SKM-1 treated with dmso at 0.1 percent for 144 hours (cell line): ENCODE results near the gene SOD3.

Experiments used
- DNase-seq: peaks from one replicate; lab custom pipeline; 2025; ENCODE audit not compliant: unreplicated experiment; lab: John Stamatoyannopoulos, UW

SOD3 gene

DNA sequence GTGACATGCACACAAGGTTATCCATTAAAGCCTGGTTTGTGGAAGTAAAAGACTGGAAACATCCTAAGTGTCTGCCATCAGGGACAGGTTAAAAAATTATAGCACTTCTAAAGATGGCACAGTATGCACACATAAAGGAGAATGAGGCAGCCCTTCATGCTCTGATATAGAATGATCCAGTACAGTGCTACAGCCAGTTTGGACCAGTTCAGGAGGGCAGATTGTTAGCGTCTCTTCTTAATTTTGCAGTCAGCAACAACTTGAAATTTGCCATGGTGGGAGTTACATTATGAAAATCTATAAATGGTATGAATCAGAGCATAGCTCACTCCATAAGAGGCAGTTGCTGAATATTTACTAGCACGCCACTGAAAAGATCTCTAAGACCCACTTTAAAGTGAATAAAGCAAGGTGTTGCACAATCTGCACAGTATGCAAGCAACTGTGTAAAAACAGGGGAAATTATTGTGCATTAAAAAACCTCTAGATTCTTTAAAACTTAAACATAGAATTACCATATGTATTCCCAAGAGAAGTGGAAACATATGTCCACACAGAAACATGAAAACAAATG is 20.3 kb upstream of the SOD3 start:
- DNase-seq: no peak

GRCh38 chr4:24775750-24776149 is 19.6 kb upstream of the SOD3 start:
- DNase-seq: no peak

DNA sequence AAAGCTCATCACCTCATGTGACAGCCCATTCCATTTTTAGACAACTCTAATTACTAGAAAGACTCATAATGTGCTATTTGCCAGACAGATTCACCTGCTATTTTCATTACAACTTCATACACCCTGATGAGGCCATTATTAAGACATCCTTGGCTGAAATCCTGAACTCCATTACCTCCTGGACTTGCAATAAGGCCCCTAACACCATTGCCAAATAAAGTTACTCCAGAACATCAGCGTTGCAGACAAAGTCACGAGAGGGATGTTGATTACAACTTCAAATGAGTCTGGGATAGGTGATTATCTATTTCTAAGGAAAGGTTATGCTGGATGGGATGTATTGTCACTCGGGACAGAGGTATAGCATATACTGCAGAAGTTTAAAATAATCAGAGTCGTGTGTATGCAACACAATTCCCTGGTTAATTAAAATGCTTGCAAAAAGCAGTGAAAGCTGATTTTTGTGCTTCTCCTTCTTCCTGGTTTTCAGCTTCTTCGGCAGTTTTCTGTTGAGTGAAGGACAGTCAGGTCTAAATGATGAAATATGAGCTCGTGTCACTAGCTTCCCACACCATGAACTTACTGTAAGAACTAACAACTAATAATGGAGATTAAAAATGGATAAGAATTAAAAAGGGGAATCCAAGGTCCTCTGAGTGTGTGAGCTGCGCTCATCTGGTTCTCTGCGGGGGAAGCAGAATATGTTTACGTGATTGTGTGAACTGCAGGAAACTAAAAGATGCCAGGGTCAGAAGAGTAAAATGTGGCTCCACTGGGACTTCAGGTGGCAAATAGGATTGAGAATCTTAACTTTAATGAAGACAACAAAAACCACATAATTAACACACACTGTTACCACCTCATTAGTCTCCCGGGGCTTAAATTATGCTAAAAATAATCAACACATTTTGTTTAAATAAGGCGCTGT is 17.6 kb upstream of the SOD3 start:
- DNase-seq: no peak

- DNase-seq: no peak
Measured at GRCh38 chr4:24778464-24779225, 16.7 kb upstream of the SOD3 start.

GRCh38 chr4:24780936-24781495 is 14.4 kb upstream of the SOD3 start:
- no peak for DNase-seq

DNA sequence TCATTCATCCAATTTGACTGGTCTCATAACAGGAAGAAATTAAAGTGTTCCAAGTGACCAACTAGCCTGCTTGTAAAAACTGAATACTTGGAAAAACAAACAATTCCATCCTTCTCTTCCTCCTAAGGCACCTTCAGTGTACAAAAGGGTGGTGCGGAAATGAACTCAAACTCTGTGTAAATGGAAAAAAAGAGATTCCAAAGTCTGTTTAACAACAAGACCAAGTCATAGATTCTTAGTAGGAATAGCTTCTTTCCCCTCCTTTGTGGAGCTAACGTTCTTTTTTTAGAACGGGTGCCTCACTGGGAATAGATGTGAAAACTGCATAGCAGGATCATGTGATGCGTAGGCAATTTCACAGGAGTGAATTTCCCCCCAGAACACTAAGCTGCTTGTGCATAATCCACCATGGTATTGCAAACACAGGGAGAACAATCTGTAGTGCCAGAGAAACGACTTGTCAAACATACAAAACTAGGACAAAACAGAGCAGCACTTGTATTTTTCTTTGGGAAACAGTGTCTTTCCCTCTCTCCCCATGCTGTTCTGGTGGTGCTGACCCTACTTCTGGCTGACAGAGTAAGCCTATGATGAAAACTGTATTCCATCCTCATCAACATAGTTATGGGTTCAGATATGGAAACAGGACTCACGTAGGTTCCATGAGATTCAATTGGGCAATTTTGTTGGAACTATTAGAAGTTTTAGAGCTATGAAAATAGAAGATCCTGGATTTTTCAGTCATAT is 13.2 kb upstream of the SOD3 start:
- no peak for DNase-seq

- DNase-seq: no peak
Measured at GRCh38 chr4:24783506-24783905, 11.9 kb upstream of the SOD3 start.

- no peak for DNase-seq
Measured at GRCh38 chr4:24791043-24791442, 4.3 kb upstream of the SOD3 start.

GRCh38 chr4:24792552-24792951 is 2.8 kb upstream of the SOD3 start:
- no peak for DNase-seq

DNA sequence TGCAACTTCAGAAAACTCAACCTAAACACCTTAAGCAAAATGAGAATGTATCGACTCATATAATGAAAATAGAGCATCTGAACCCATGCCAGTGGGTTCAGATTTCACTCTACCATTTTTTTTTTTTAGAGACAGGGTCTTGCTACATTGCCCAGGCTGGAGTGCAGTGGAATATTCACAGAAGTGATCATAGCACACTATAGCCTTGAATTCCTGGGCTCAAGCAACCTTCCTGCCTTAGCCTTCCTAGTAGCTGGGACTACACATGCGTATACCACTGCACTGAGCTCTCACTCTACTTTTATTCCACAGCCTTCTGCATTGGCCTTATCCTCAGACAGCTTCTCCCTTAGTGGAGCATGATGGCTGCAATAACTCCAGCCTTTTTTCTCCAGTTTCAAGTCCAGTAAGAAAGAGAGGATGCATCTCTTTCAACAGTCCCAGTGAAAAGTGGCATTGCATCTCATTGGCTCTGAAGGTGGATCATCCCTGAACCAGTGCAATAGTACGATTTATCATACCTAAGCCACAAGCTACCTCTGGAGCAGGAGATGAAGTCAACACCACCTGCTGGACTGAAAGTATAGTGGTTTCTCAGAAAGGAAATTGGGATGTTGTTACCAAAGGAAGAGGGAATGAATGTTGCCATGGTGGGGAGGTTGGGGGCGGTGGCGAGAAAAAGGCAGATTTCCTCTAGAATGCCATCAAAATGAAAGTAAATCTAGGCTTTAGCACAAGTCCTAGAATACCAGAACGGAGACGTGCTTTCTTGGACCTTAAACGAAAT is 2.0 kb upstream of the SOD3 start:
- DNase-seq: no peak

GRCh38 chr4:24794051-24794450 is 1.3 kb upstream of the SOD3 start:
- DNase-seq: no peak

DNA sequence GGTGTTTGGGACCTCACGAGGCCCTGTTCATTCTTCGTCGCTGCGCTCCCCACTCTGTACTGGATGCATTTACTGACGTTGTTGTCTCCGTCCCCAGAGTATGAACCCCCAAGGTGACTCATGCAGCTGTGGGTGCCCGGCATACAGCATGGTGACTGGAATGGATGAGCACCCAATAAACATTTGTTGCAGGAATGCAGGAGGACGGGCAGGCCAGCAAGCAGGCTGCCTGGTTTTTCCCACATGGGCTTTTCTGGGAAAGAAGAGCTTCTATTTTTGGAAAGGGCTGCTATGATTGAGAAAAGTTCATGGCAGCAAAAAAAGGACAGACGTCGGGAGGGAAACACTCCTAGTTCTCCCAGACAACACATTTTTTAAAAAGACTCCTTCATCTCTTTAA is 893 bp upstream of the SOD3 start:
- DNase-seq: no peak

GRCh38 chr4:24795666-24796381 is 451 bp downstream of the SOD3 start:
- no peak for DNase-seq

GRCh38 chr4:24796620-24797019 is 1.2 kb downstream of the SOD3 start:
- no peak for DNase-seq

DNA sequence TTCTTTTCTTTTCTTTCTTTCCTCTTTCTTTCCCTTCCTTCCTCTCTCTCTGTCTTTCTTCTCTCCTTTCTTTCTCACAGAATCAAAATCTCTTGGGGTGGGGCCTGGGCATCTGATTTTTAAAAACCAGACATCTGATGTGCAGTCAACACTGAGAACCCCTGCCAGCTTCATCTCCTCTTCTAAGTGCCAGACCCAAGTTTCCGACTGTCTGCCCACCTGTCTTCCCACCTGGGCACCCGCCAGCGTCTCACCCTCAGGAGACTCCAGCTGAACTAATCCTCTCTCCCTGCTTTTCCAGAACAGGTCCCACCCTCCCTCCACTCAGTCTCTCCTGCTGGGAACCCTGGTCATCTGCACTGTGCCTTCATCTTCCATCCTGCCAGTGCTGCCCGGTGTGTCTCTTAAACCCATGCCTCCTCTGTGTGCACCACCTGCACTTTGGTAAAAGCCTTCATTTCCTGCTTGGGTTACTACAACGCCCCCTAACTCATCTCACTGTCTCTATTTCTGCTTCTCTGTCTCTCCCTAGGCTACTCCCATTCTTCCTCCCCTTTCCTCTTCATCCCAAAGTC is 2.8 kb downstream of the SOD3 start:
- DNase-seq: no peak

DNA sequence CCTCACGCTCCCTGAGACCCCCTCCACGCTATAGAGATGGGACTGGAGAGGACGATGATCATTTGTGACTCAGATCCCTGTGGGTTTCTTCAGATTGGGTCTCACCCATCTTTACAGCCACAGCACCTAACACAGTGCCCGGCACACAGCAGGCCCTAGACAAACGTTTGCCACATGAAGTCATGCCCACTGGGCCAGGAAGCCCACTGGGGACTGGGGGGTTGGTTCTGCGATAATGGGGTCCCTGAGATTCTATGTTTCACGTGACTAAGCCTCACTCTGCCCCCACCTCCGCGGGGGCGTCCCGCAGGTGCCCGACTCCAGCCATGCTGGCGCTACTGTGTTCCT is 3.8 kb downstream of the SOD3 start:
- DNase-seq: no peak

GRCh38 chr4:24799544-24800324 is 4.4 kb downstream of the SOD3 start:
- DNase-seq: no peak

GRCh38 chr4:24800325-24800895 is 5.0 kb downstream of the SOD3 start:
- DNase-seq: no peak
